Liver (tissue), 3 donors: Measurements from ENCODE around the gene TINAGL1.

Experiments
- EGR1 ChIP-seq, 2 donors: IDR thresholded peaks; 2 replicates each; pipeline ENCODE4 v1.6.1; 2016 to 2018; ENCODE audit warnings: antibody characterized with exemption in 2 of 2, low read depth in 2 of 2
- TF ChIP-seq, protein P1 (sequence below): fragments of 150-350 bp; IDR thresholded peaks from 2 replicates; pipeline ENCODE4 v1.5.1; 2017; ENCODE audit warnings: improper control_type of control experiment, low read depth, low read length; ENCODE audit not compliant: missing input control
- TF ChIP-seq, protein P2 (sequence below): IDR thresholded peaks from 2 replicates; pipeline ENCODE4 v1.6.1; 2016; ENCODE audit warnings: antibody characterized with exemption
- donor health status: healthy.
- donor health status: healthy.

DNA sequence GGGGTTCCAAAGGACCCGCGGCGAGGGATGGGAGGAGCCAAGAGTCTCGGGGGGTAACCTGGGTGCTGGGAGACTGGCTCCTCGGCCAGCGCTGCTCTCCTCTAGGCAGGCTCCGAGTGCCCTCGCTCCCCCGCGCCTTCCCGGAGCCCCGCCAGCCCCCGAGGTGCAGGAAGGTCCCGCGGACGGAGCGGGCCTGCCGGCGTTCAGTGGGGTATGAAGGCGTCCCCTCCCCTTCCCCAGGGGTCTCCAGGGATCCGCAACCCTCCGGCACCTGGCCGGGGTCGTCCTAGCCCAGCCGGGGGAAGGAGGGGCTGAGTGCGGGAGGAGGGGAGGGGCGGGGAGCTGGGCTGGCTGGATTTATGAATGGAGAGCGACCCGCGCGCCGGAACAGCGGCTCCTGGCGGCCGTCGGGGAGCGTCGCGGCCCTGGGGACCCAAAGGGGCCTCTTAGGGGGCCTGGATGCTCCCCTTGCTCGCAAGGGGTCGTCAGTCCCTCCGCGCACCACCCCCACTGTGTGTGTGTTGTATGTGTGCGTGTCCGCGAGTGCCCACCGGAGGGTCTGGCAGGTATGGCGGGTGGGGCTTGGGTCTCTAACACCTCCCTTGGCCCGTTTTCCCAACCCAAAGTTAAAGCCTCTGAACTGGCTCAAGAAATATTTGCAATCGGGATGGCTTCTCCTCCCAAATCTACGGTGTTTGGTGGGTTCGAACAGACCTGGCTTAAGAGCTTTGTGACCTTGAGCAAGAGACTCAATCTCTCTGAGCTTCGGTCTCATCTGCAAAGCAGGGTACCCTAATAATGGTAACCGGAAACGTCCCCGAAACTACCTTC, 41.8 kb downstream of the TINAGL1 start:
- TF ChIP-seq, protein P1, sequence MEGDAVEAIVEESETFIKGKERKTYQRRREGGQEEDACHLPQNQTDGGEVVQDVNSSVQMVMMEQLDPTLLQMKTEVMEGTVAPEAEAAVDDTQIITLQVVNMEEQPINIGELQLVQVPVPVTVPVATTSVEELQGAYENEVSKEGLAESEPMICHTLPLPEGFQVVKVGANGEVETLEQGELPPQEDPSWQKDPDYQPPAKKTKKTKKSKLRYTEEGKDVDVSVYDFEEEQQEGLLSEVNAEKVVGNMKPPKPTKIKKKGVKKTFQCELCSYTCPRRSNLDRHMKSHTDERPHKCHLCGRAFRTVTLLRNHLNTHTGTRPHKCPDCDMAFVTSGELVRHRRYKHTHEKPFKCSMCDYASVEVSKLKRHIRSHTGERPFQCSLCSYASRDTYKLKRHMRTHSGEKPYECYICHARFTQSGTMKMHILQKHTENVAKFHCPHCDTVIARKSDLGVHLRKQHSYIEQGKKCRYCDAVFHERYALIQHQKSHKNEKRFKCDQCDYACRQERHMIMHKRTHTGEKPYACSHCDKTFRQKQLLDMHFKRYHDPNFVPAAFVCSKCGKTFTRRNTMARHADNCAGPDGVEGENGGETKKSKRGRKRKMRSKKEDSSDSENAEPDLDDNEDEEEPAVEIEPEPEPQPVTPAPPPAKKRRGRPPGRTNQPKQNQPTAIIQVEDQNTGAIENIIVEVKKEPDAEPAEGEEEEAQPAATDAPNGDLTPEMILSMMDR, result peak; percentile 34
- no peak for TF ChIP-seq EGR1 (IDR thresholded peaks at IDR 0.05; ENCODE audit: low read depth in 2 of 2)
- TF ChIP-seq, protein P2, sequence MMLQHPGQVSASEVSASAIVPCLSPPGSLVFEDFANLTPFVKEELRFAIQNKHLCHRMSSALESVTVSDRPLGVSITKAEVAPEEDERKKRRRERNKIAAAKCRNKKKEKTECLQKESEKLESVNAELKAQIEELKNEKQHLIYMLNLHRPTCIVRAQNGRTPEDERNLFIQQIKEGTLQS, result no peak
